Epidermal melanocyte (primary cell): ENCODE measurements around the gene EPN1.

ENCODE experiments used
- DNase-seq: peaks from one replicate; pipeline ENCODE4 v3.0.0; 2011; ENCODE audit warnings: low spot score; ENCODE audit not compliant: insufficient read length

Gene EPN1

DNA sequence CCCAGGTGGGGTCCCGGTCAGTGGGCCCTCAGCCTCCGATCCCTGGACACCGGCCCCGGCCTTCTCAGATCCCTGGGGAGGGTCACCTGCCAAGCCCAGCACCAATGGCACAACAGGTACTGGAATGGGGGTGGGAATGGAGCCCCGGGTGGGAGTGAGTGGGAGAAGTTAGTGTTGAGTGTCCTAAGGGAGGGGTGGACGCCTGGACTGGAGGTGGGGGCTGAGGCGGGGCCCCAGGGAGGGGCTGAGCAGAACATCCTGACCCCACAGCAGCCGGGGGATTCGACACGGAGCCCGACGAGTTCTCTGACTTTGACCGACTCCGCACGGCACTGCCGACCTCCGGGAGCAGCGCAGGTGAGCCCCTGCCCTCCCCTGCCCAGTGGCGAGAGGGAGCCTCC, 17.7 kb downstream of the EPN1 start:
- no peak for DNase-seq

DNA sequence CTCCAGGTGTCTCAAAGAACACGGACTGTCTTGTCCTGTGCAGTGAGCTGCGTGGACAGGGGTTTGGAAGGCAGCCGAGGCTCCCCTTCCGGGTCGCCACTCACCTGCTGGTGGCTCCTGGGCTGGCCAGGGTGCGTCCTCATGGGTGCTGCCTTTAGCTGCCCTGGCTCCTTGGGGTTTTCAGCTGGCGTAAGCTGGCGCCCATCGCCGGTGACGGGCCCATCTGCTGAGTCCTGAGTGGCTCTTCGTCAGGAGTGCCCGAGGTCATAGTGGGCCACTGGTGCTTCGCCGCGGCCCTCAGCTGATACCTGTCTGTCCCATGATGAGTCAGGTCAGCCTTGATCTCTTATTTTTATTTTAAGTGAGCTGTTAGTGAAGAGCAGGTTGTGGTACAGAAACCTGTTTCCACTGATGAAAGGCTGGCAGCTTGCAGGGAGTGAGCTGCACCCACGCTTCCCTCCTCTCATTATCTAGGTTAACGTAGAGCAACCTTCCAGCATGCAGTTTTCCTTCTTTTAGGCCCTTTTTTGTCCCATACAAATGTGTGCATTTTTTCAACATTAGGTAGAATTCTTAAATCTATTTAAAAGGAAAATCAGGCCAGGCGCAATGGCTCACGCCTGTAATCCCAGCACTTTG, 18.4 kb downstream of the EPN1 start:
- no peak for DNase-seq

DNA sequence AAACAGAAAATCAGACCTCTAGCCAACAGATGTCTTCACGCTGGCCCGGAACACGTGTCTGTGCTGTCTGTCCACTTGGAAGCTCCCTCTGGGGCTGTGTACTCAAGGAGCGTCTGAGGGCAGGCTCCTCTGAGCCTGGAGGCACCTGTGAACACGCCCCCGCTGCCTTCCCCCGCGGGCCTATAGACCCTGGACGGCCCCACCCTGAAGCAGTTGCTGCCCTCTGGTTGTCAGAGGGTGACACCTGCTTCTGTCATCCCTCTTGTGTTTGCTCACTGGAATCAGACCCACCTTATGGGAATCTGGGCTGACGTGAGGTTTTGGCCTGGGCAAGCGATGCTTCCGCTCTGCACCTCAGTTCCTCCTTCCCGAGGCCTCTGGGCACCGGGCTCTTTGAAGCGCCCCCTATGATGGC, 19.2 kb downstream of the EPN1 start:
- DNase-seq, result no peak

DNA sequence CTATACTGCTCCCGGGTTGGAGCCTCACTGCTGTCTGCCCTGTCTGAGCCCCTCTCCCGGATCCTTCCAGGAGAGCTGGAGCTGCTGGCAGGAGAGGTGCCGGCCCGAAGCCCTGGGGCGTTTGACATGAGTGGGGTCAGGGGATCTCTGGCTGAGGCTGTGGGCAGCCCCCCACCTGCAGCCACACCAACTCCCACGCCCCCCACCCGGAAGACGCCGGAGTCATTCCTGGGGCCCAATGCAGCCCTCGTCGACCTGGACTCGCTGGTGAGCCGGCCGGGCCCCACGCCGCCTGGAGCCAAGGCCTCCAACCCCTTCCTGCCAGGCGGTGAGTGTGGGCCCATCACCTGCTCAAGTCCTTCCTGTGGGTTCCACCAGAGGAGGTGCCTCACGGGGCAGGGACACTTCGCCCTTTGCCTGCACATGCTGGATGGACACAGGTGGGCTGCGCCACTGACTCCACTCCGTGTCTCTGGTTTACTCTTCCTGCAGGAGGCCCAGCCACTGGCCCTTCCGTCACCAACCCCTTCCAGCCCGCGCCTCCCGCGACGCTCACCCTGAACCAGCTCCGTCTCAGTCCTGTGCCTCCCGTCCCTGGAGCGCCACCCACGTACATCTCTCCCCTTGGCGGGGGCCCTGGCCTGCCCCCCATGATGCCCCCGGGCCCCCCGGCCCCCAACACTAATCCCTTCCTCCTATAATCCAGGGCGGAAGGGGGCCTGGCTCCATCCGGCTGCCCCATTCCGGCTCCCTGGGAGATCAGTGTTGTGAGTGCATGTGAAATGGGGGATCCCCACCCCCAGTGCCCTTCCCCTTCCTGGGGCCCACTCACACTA, 19.8 kb downstream of the EPN1 start:
- no peak for DNase-seq

DNA sequence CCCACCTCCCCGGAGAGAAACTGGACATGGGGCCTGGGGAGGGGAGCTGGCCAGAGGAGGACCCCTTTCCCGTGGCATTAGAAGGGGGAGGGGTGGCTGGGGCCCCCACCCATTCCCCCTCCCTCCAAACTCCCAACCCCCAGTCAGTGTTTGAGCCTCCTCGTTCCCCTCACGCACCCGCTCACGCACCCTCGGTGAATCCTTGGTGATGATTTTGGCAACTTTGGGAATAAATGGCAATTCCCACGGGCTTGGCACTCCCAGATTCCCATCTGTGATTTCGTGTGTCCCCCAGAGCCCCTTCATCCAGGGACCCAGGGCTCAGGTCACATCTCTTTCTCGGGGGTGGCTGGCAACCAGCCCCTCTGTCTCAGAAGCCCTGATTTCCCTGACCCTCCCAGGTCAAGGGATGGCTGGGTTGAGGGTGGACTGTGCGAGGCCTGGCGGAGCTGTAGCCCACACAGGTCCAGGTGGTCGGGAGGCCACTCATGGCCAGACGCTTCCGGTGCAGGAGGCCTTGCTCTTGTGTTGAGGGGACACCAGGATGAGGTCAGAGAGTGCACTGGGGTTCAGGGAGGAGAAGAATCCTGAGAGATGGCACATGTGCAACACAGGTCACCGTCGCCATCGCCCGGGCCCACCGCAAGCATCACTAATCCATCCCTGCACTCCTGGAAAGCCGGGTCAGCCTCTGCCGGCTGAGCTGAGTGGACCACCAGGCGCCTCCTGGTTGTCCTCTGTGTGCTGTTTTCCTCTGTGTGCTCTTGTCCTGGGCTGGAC, 20.7 kb downstream of the EPN1 start:
- no peak for DNase-seq

DNA sequence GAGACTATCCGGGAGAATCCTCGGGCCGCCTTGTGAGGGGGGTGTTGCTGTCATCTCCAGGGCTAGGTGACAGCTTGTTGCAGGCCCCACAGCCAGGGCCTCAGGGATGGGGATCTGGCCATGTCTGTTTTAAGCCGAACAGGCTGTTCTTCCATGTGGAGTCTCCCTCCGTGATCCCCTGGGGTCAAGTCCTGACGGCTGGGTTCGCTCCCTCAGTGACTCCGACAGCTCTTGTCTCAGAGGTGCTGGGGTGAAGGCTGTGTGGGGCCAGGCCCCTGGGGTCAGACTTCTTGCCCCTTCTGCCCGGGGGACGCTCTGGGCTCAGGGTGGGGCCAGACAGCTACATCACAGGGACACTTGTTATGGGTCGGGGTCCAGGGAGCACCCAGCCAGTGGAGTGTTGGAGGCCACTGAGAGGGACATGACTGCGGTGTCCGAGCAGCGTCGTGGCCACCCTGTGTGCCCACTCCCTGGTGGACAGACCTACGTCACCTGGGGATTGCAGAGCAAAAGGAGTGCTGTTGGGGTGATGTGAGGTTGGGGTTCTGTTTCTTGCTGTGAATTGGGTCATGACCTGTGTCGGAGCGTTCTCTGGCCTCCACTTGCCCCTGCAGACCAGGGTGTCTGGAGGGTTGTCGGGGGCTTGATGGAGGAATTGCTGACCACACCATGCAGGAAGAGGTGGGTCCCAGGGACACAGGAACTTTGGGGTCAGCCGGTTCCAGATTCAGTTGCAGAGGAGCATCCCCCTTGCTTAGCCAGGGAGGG, 21.5 kb downstream of the EPN1 start:
- DNase-seq, result no peak

DNA sequence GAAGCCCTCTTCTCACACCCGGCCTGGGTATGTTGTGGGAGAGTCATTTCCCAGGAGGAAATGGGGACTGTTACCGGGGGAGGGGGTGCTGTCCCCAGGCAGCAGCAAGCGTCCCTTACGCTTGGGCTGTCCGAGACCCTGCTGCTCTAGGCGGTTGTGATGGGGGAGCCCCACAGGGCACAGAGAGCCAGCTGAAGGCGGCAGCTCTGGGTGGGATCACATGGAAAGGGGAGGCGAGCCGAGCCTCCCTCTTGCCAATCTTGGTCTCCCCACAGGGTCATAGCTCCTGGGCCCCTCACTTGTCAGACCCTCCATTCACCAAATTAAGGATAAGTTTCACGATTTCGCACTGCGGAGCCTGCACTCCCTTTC, 22.0 kb downstream of the EPN1 start:
- no peak for DNase-seq

DNA sequence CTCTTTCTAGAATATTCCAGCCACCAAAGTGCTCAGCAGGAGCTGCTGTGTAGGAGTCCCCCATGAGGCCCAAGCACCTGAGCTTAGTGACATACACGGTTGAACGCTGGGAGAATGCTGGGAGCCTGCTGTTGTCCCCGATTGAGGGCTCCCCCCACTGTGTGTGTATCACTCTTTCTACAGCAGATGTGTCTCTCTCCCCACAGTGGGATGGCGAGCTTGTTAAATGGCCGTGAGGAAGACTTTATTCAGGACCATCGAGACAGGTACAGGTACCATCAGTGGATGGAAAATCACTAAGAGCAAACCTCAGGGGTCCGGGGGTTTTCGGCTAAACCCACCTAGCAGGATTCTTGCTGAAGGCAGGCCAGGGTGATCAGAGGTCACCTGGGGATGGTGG, 22.7 kb downstream of the EPN1 start:
- DNase-seq, result no peak

DNA sequence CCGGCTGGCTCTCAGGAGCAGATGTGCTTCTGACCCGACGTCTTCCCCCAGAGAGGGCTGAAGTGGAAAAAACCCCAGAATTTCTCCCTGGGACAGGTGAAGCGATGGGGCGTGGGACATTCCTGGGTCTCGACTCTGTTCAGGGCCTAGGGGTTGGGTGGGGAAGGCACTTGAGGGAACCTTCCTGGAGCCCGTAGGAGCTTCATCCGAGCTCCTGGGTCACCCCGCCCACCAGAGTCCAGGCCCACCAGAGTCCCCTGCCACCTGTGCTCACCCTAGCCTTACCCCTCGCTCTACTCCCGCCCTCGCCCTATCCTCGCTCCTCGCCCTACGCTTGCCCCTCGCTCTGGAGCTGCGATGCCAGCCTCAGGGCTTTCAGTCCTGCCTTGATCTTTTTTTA, 23.2 kb downstream of the EPN1 start:
- DNase-seq, result no peak

DNA sequence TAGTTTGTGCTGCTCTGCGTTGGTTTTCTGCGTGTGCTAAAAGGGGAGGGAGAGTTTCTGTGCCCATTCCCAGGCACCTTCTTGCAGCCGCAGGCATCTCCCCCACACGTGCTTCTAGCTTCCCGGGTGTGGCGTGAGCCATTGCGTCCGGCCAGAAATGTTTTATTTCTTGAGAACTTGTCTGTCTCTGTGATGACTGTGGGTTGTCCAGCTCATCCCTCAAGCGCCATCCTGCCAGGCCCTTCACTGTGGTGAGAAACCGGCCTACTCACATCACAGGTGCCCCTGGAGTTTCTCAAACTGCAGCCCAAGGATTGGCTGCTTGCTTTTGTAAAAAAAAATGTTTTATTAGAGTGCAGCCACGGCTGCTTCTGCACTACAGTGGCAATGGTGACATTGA, 24.2 kb downstream of the EPN1 start:
- no peak for DNase-seq

DNA sequence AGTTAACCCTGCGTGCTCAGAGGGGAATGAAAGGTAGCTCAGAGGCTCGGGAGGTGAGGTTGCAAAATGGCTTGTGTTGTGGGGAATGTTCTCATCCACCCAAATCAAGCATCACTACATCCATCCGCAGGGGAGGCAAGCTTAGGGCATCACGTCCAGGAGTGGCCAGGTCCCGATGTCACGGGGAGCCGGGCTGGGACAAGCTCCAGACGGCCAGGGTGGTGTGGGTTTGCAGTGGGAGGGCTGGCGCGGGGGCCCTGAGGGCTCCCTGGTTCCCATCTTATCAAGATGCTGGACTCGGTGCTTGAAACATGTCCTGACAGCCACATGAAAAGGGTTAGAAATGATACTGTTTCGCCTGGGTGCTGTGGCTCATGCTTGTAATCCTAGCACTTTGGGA, 25.8 kb downstream of the EPN1 start:
- DNase-seq, result no peak

DNA sequence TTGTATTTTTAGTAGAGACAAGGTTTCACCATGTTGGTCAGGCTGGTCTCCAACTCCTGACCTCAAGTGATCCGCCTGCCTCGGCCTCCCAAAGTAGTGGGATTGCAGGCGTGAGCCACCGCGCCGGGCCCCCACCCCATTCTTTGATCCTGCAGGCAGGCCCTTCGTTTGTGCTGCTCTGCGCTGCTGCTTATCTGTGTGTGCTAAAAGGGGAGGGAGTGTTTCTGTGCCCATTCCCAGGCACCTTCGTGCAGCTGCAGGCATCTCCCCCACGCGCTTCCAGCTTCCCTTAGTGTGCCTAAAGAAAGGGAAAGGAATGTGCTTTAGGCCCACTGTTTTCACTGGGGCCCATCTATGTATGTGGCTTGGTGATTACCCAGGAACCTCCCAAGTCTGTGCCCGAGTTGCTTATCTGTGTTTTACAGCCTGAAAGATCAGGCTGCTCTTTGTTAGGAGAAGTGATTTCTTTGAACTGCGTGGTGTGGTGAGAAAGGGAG, 27.2 kb downstream of the EPN1 start:
- DNase-seq, result no peak

DNA sequence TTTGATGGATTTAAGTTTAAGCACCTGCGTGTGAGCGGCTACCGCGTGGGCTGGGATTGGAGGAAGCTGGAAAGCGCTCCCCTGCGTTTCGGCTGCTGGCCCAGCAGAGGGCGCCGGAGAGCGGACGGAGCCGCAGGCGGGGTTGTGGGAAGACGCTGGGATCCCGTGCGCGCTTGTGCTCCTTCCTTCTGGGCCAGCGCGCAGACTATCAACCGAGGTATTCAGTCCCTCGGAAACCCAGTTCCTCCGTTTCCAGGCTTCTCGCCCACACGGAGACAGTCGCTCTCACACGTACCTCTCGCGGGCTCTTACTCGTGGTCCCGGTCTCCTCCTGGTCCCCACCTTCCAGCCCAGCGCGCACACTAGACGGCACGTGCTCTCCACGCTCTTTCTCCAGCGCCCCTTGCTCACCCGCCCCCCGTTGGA, 28.8 kb downstream of the EPN1 start:
- peak; percentile 68 for DNase-seq

DNA sequence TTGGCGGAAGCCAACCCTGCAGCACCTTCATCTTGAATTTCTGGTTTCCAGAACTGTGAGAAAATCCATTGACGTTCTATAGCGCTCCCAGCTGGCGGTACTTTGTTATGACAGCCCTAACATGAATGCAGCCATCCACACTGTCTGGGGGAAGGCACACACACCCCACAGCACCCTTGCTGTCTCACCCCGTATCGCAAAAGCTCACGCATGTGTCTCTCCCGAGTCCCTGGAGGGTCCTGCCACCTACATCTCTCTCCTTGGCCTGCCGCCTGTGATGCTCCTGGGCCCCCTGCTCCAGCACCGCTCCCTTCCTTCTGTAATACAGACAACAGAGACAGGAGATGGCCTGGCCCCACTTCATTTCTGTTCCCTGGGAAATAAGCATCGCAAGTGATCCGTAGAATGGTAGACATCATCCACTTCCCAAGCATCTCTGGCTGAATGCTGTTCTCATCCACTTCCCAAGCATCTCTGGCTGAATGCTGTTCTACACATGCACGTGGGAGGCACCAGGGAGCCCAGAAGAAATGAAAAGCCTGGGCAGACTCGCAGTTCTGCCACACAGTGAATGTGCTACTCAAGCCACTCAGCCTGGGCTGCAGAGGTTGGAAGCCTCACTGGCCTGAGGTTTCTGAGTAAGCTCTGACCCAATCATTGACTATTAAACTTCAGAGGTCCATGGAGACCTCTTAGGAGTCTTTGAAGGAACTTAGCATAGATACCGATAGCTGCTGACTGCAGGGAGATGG, 29.6 kb downstream of the EPN1 start:
- DNase-seq, result no peak

DNA sequence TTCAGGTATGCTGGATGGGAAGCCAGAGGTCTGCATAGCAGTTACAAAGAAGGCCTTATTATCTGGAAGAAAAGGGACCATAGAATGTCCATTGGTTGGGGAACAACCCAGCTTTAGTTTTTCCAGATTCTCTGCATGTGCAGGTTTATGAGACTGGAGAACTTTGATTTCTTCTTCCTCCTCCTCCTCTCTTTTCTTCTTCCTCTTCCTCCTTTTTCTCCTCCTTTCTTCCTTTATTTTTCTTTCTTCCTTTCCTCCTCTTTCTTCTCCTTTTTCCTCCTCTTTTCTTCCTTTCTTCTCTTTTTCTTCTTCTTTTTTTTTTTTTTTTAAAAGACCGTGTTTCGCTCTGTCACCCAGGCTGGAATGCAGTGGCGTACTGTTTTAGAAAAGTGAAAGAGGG, 30.9 kb downstream of the EPN1 start:
- DNase-seq, result no peak

DNA sequence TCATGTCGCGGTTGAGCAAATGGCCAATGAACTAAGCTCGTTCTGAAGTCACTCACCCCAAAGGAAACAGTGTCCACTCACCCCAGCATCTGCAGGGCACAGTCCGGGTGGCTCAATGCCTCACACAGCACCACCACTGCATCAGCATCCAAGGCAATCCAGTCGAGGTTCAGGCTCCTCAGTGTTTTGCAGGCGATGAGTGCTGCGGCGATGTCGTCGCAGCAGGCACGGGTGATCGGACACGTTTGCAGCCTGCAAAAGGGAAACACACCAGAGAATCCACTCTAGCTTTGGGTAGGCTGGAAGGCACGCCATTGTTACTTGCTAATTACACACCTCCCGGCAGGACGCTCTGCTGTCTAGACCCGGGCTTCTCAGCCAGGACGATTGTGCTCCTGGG, 36.7 kb downstream of the EPN1 start:
- peak; percentile 10 for DNase-seq

DNA sequence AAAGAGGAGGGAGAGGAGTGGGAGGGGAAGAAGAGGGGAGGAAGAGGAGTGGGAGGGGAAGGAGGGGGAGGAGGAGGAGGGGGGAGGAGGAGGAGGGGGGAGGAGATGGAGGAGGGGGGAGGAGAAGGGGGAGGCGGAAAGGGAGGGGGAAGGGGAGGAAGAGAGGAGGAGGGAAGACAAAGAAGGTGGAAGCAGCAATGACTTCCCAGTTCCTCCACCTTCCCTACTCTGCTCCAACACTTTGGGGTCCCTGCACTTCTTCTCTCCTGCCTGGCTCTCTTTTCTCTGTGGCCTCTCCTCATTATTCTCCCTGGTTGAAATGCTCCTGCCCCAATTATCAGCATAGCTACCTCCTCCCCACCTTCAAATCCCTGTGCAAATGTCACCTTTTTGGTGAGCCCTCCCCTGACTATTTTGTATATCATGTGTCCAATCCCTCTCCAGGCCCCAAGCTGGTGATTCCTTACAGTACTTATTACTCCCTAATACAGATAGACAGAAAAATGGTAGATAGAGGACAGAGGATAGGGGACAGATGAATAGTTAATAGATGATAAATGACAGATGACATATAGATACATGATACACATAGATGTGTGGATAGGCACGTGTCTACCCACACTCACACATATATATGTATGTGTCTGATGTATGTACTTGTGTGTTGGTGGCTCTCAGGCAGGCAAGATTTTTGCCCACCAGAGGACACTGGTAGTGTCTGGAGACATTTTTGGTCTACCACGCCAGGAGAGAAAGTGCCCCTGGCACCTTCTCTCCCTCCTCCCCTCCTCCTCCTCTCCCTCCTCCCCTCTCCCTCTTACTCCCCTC, 38.0 kb downstream of the EPN1 start:
- no peak for DNase-seq

DNA sequence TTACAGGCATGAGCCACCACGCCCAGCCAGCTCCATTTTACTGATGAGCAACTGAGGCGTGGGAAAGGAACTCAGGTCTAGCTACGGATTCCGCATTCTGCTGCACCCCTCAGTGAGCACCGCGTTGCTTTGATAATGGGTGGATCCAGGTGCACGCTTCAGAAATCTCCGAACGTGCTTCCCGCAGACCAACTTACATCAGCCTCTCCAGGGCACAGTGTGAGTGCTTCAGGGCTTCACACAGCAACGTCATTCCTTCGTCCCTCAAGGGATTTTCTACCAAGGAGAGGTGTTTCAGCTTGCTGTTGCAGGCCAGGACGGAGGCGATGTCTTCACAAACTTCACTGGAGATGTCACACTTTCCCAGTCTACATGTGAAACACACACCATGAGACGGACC, 41.5 kb downstream of the EPN1 start:
- DNase-seq, result no peak

DNA sequence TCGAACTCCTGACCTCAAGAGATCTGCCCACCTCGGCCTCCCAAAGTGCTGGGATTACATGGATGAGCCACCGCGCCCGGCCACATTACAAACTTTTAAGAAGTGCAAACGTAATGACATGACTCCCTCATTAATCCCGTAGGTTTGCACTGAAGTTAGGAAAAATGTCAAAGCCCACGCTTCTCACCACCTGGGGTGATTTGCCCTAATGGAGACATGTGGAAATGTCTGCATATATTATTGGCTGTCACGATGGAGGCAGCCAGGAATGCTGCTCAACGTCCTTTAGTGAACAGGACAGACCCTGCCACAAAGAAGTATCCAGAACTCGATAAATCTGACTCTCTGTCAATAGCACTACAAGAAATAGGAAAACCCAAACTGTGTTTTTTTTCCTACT, 42.2 kb downstream of the EPN1 start:
- no peak for DNase-seq
